Nephron progenitor cell (in vitro differentiated cells): ENCODE results near the gene HOXD8.

Source experiments
- DNase-seq: peaks from one replicate; pipeline ENCODE4 v3.0.0; 2021
- H3K27ac Mint-ChIP-seq: 2 replicates; pipeline ENCODE4 v1.8.0; 2021; ENCODE audit warnings: mild to moderate bottlenecking, moderate library complexity, mixed read lengths
- H3K27me3 Mint-ChIP-seq: 2 replicates; pipeline ENCODE4 v1.8.0; 2021; ENCODE audit warnings: mild to moderate bottlenecking, low read depth, mixed read lengths; ENCODE audit not compliant: poor library complexity
- H3K36me3 Mint-ChIP-seq: 2 replicates; pipeline ENCODE4 v1.8.0; 2021; ENCODE audit warnings: low read depth, mixed read lengths
- H3K4me1 Mint-ChIP-seq: 2 replicates; pipeline ENCODE4 v1.8.0; 2021; ENCODE audit warnings: mixed read lengths
- H3K4me3 Mint-ChIP-seq: 2 replicates; pipeline ENCODE4 v1.8.0; 2021; ENCODE audit warnings: mild to moderate bottlenecking, moderate library complexity, mixed read lengths
- H3K9me3 Mint-ChIP-seq: 2 replicates; pipeline ENCODE4 v1.8.0; 2021; ENCODE audit warnings: mild to moderate bottlenecking, moderate library complexity, mixed read lengths
- TF ChIP-seq, protein P1 (sequence below): fragments of 200-600 bp; sonication (generic); IDR thresholded peaks from 2 replicates; pipeline ENCODE4 v1.5.0; 2021; ENCODE audit warnings: antibody characterized with exemption

The HOXD8 gene

GRCh38 chr2:176109946-176110345, 19.6 kb upstream of the HOXD8 start:
- TF ChIP-seq, protein P1, sequence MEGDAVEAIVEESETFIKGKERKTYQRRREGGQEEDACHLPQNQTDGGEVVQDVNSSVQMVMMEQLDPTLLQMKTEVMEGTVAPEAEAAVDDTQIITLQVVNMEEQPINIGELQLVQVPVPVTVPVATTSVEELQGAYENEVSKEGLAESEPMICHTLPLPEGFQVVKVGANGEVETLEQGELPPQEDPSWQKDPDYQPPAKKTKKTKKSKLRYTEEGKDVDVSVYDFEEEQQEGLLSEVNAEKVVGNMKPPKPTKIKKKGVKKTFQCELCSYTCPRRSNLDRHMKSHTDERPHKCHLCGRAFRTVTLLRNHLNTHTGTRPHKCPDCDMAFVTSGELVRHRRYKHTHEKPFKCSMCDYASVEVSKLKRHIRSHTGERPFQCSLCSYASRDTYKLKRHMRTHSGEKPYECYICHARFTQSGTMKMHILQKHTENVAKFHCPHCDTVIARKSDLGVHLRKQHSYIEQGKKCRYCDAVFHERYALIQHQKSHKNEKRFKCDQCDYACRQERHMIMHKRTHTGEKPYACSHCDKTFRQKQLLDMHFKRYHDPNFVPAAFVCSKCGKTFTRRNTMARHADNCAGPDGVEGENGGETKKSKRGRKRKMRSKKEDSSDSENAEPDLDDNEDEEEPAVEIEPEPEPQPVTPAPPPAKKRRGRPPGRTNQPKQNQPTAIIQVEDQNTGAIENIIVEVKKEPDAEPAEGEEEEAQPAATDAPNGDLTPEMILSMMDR: no peak
- Mint-ChIP-seq H3K36me3 (no peaks in the 10 kb centered on the region), H3K27ac (peak overlapping the region; percentile 63), H3K4me3 (peak overlapping the region; percentile 86), H3K9me3 (no peaks in the 10 kb centered on the region), H3K27me3 (peaks cover 90% of the 10 kb centered on the region), H3K4me1 (peaks cover 80% of the 10 kb centered on the region)
- DNase-seq: peak; percentile 38

DNA sequence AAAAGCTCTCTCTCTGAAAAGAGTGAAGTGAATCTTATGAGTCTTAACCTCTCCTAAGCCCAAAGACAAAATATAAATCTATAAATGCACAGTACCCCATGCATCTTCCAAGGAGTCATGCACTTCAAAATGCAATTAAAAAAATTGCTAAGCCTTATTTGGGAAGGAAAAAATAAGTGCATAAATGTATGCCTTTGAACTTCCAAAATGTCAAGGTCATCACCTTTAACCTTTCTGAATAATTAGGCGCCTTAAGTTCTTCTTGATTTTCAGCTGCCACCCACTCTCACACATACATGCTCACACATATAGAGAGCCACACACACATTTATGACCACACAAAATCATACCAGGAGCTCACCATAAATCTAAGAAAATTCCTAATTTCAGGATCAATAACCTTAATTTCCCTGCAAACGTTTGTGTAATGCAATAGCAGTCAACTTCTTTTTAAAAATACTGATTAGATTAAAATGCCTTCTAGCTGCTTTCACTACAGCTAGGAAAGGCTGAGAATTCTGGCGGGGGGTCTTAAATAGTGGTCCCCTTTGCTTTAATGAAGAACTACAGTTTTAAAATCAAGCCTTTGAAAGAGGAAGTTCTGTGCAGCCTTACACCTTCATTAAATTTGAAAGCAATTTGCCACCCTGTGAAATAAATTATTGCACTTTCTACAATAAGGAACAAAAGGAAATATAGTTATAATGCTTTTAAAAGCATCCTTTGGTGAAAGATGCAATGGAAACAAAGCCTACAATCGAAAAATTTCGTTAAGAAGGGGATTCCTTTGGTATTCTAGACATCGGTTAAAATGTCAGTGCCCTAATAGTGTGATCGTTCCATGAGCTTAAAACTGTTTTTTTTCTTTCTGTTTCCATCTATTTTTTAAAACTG, 18.8 kb upstream of the HOXD8 start:
- H3K4me3 Mint-ChIP-seq: peak overlapping the region; percentile 86
- H3K27me3 Mint-ChIP-seq: peaks cover 89% of the 10 kb centered on the region
- H3K36me3 Mint-ChIP-seq: no peaks in the 10 kb centered on the region
- H3K4me1 Mint-ChIP-seq: peaks cover 77% of the 10 kb centered on the region
- DNase-seq: no peak
- H3K27ac Mint-ChIP-seq: peak overlapping the region; percentile 68
- TF ChIP-seq, protein P1: no peak
- H3K9me3 Mint-ChIP-seq: no peaks in the 10 kb centered on the region

DNA sequence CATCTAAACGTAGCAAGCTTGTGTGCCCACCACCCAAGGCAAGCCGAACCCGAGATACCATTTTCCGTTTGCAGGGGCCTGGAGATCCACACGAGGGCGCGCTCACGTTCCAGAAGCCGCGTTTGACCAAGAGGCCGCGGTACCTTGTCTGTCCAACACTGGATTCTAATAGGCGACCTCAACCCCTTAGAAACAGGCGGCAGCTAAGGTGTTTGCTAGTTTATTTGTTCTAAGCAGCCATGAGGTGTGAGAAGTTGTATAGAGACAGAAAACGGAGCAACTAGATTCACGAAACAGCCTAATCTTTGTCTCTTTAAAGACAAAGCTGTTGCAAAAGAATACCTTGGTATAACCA, 18.2 kb upstream of the HOXD8 start:
- TF ChIP-seq, protein P1: peak; percentile 75
- peaks cover 88% of the 10 kb centered on the region for H3K27me3 Mint-ChIP-seq
- DNase-seq: peak; percentile 83
- H3K4me3 Mint-ChIP-seq: peak overlapping the region; percentile 86
- H3K36me3 Mint-ChIP-seq: no peaks in the 10 kb centered on the region
- no peaks in the 10 kb centered on the region for H3K9me3 Mint-ChIP-seq
- H3K27ac Mint-ChIP-seq: peak overlapping the region; percentile 68
- H3K4me1 Mint-ChIP-seq: peaks cover 76% of the 10 kb centered on the region

DNA sequence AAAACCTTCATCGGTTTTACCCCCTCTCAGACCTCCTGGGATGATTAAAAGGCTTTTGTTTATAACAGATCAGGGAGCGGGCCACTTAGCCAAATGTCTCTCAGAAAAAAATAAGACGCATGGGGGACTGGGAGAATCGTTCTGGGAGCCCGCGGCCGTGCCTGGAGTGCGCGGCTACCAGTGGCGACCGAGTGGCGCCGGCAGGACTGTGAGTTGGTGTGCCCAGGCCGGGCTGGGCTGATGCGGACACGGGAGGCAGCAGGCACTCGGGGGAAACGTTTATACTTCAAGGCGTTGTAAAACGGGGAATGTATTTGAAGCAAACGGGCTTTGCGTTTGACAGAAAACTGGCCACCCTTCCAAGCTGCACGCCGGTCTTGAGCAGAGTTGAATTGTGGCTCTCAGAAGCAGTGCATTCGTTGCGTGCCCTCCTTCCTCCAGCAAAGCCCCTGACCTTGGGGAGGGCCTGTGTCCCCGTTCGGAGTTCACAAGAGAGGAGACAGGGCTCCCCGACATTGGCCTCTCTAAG, 17.6 kb upstream of the HOXD8 start:
- TF ChIP-seq, protein P1: no peak
- DNase-seq: no peak
- Mint-ChIP-seq H3K4me1 (peaks cover 80% of the 10 kb centered on the region), H3K27me3 (peaks cover 90% of the 10 kb centered on the region), H3K36me3 (no peaks in the 10 kb centered on the region), H3K4me3 (peak overlapping the region; percentile 86), H3K27ac (peak overlapping the region; percentile 90), H3K9me3 (no peaks in the 10 kb centered on the region)

GRCh38 chr2:176112375-176113302, 16.9 kb upstream of the HOXD8 start:
- Mint-ChIP-seq H3K36me3 (no peaks in the 10 kb centered on the region), H3K9me3 (no peaks in the 10 kb centered on the region), H3K4me3 (peak overlapping the region; percentile 86), H3K4me1 (peaks cover 87% of the 10 kb centered on the region), H3K27ac (peak overlapping the region; percentile 75), H3K27me3 (peaks cover 91% of the 10 kb centered on the region)
- TF ChIP-seq, protein P1: no peak
- DNase-seq: no peak
